ENCODE data around the gene OR10G7. TPM values are rescaled to one million over a fixed set of nuclear protein-coding genes. Genes with fewer than 3 reads are reported as not detected.
A peak's percentile ranks its signal among the peaks of the same experiment; 100 is the strongest.

Gene OR10G7
- total and polyA plus RNA-seq, 10 of the 15 experiments (the other 5 are each of a cell fraction or from before 2014, with no cell fraction given): not detected

- TF ChIP-seq GABPA (IDR thresholded peaks at IDR 0.05; ENCODE audit: low read depth) (peak; percentile 66), EGR1 (IDR thresholded peaks at IDR 0.05; ENCODE audit: borderline replicate concordance in 1 of 2, low read depth in 2 of 2, low read length in 2 of 2) (no peak), BMI1 (IDR thresholded peaks at IDR 0.05; ENCODE audit: borderline replicate concordance) (peak; percentile 72), NR2C2 (IDR thresholded peaks at IDR 0.05; ENCODE audit: borderline replicate concordance, control insufficient read depth, insufficient read length, low read depth) (no peak), KAT2A (conservative IDR thresholded peaks at IDR 0.05; ENCODE audit: control insufficient read depth, low read depth, low read length) (no peak), RBBP5 (conservative IDR thresholded peaks at IDR 0.05) (no peak), ETV6 (conservative IDR thresholded peaks at IDR 0.05 in 1 of 2, IDR thresholded peaks at IDR 0.05 in 1 of 2; ENCODE audit: borderline replicate concordance in 1 of 2, low read depth in 1 of 2) (peak in 1 of 2 experiments; percentile 83; a peak in 1 of 4 replicates), IRF3 (IDR thresholded peaks at IDR 0.05) (no peak), ZNF622 (IDR thresholded peaks at IDR 0.05) (no peak), KLF5 (IDR thresholded peaks at IDR 0.05; ENCODE audit: partially characterized antibody) (no peak), TARDBP (IDR thresholded peaks at IDR 0.05; ENCODE audit: borderline replicate concordance) (no peak), JUNB (IDR thresholded peaks at IDR 0.05) (peak; percentile 88), MYC (IDR thresholded peaks at IDR 0.05; ENCODE audit: insufficient read depth, insufficient read length, insufficient replicate concordance, low read length, severe bottlenecking) (no peak), TAF1 (IDR thresholded peaks at IDR 0.05; ENCODE audit: borderline replicate concordance, low read depth, low read length) (no peak), IKZF1 (conservative IDR thresholded peaks at IDR 0.05) (peak; percentile 67), EED (IDR thresholded peaks at IDR 0.05; ENCODE audit: low read depth) (peak; percentile 72; the same call in 1 of the 2 replicates), TBL1XR1 (IDR thresholded peaks at IDR 0.05; ENCODE audit: low read depth, low read length) (peak; percentile 80)
- TF ChIP-seq, protein P1, sequence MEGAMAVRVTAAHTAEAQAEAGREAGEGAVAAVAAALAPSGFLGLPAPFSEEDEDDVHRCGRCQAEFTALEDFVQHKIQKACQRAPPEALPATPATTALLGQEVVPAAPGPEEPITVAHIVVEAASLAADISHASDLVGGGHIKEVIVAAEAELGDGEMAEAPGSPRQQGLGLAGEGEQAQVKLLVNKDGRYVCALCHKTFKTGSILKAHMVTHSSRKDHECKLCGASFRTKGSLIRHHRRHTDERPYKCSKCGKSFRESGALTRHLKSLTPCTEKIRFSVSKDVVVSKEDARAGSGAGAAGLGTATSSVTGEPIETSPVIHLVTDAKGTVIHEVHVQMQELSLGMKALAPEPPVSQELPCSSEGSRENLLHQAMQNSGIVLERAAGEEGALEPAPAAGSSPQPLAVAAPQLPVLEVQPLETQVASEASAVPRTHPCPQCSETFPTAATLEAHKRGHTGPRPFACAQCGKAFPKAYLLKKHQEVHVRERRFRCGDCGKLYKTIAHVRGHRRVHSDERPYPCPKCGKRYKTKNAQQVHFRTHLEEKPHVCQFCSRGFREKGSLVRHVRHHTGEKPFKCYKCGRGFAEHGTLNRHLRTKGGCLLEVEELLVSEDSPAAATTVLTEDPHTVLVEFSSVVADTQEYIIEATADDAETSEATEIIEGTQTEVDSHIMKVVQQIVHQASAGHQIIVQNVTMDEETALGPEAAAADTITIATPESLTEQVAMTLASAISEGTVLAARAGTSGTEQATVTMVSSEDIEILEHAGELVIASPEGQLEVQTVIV (IDR thresholded peaks at IDR 0.05; ENCODE audit: borderline replicate concordance, partially characterized antibody): no peak
- TF ChIP-seq, protein P2, sequence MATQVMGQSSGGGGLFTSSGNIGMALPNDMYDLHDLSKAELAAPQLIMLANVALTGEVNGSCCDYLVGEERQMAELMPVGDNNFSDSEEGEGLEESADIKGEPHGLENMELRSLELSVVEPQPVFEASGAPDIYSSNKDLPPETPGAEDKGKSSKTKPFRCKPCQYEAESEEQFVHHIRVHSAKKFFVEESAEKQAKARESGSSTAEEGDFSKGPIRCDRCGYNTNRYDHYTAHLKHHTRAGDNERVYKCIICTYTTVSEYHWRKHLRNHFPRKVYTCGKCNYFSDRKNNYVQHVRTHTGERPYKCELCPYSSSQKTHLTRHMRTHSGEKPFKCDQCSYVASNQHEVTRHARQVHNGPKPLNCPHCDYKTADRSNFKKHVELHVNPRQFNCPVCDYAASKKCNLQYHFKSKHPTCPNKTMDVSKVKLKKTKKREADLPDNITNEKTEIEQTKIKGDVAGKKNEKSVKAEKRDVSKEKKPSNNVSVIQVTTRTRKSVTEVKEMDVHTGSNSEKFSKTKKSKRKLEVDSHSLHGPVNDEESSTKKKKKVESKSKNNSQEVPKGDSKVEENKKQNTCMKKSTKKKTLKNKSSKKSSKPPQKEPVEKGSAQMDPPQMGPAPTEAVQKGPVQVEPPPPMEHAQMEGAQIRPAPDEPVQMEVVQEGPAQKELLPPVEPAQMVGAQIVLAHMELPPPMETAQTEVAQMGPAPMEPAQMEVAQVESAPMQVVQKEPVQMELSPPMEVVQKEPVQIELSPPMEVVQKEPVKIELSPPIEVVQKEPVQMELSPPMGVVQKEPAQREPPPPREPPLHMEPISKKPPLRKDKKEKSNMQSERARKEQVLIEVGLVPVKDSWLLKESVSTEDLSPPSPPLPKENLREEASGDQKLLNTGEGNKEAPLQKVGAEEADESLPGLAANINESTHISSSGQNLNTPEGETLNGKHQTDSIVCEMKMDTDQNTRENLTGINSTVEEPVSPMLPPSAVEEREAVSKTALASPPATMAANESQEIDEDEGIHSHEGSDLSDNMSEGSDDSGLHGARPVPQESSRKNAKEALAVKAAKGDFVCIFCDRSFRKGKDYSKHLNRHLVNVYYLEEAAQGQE (IDR thresholded peaks at IDR 0.05; ENCODE audit: low read depth, low read length): no peak
Measured at GRCh38 chr11:124070915-124071622, 29.9 kb upstream of the OR10G7 start (continued).
